HEK293 (cell line): Measurements from ENCODE around the gene ZNF117.

Experiments used
- CTCF ChIA-PET: fragments of 350-600 bp; formaldehyde crosslinking; extraction: SDS; loops from one replicate; lab custom pipeline; 2021; ENCODE audit warnings: antibody characterized with exemption; lab: Yijun Ruan, JAX
- POLR2A ChIA-PET: fragments of 300-600 bp; formaldehyde crosslinking; extraction: SDS; loops from one replicate; lab custom pipeline; 2020; ENCODE audit warnings: antibody characterized with exemption, inconsistent platforms; lab: Yijun Ruan, JAX
- H3K27ac ChIP-seq: fragments of 200-500 bp; sonication (Bioruptor generic); 2 replicates; pipeline ENCODE4 v1.5.1; 2014; ENCODE audit warnings: low read depth, low read length, control low read depth, inconsistent platforms; ENCODE audit errors: extremely low read depth
- H3K36me3 ChIP-seq, 2 experiments: fragments of 200-500 bp in 1 of 2; sonication (Bioruptor generic) in 1 of 2; 1 replicate in 1 of 2; 2 replicates in 1 of 2; pipeline ENCODE4 v1.5.1; 2014 to 2017; ENCODE audit warnings: inconsistent platforms in 2 of 2, low read length in 2 of 2; ENCODE audit not compliant: control insufficient read depth in 2 of 2, insufficient read depth in 1 of 2
- H3K4me1 ChIP-seq: fragments of 200-500 bp; sonication (Bioruptor generic); 2 replicates; pipeline ENCODE4 v1.5.1; 2014; ENCODE audit warnings: mild to moderate bottlenecking, low read length, inconsistent platforms; ENCODE audit not compliant: control insufficient read depth, insufficient read depth
- H3K4me3 ChIP-seq: 2 replicates; pipeline ENCODE4 v1.5.1; 2011; ENCODE audit warnings: low read depth, mild to moderate bottlenecking, control low read depth, low read length, moderate library complexity
- H3K9me3 ChIP-seq: fragments of 200-500 bp; sonication (Bioruptor generic); 2 replicates; pipeline ENCODE4 v1.5.1; 2014; ENCODE audit warnings: low read depth, low read length, inconsistent platforms; ENCODE audit not compliant: control insufficient read depth, insufficient read depth
- GFI1B ChIP-seq: fragments of 450-650 bp; formaldehyde crosslinking; IDR thresholded peaks from 2 replicates; pipeline ENCODE4 v1.5.1; 2016; ENCODE audit warnings: missing biosample characterization, missing genetic modification characterization
- GLI2 ChIP-seq: fragments of 450-650 bp; formaldehyde crosslinking; IDR thresholded peaks from 2 replicates; pipeline ENCODE4; 2017; ENCODE audit warnings: missing biosample characterization, missing genetic modification characterization, low read depth, borderline replicate concordance
- INSM2 ChIP-seq: fragments of 450-650 bp; formaldehyde crosslinking; IDR thresholded peaks from 2 replicates; pipeline ENCODE4 v1.5.1; 2016; ENCODE audit warnings: missing biosample characterization, missing genetic modification characterization
- ZBTB17 ChIP-seq: fragments of 450-650 bp; formaldehyde crosslinking; IDR thresholded peaks from 2 replicates; pipeline ENCODE4 v1.5.1; 2016; ENCODE audit warnings: missing biosample characterization, missing genetic modification characterization
- ZBTB21 ChIP-seq: fragments of 450-650 bp; formaldehyde crosslinking; IDR thresholded peaks from 2 replicates; pipeline ENCODE4 v1.5.1; 2017; ENCODE audit warnings: missing biosample characterization, missing genetic modification characterization
- ZEB2 ChIP-seq: fragments of 450-650 bp; formaldehyde crosslinking; IDR thresholded peaks from 2 replicates; pipeline ENCODE4 v1.5.1; 2016; ENCODE audit warnings: missing biosample characterization, missing genetic modification characterization
- ZFHX2 ChIP-seq: fragments of 450-650 bp; formaldehyde crosslinking; conservative IDR thresholded peaks from 2 replicates; pipeline ENCODE4 v1.5.1; 2016; ENCODE audit warnings: missing biosample characterization, missing genetic modification characterization
- ZNF148 ChIP-seq: fragments of 450-650 bp; formaldehyde crosslinking; IDR thresholded peaks from 2 replicates; pipeline ENCODE4 v1.5.0; 2017; ENCODE audit warnings: missing biosample characterization, missing genetic modification characterization, borderline replicate concordance
- ZNF221 ChIP-seq: fragments of 450-650 bp; formaldehyde crosslinking; IDR thresholded peaks from 2 replicates; pipeline ENCODE4 v1.5.1; 2017; ENCODE audit warnings: missing biosample characterization, missing genetic modification characterization, borderline replicate concordance
- ZNF292 ChIP-seq: fragments of 450-650 bp; formaldehyde crosslinking; IDR thresholded peaks from 2 replicates; pipeline ENCODE4 v1.5.1; 2016; ENCODE audit warnings: low read depth, missing biosample characterization, missing genetic modification characterization, borderline replicate concordance
- ZNF302 ChIP-seq: fragments of 450-650 bp; formaldehyde crosslinking; IDR thresholded peaks from 2 replicates; pipeline ENCODE4 v1.5.1; 2016; ENCODE audit warnings: missing biosample characterization, missing genetic modification characterization, low read depth
- ZNF324 ChIP-seq: fragments of 450-650 bp; formaldehyde crosslinking; IDR thresholded peaks from 2 replicates; pipeline ENCODE4 v1.5.1; 2016; ENCODE audit warnings: missing biosample characterization, missing genetic modification characterization
- ZNF558 ChIP-seq: fragments of 450-650 bp; formaldehyde crosslinking; IDR thresholded peaks from 2 replicates; pipeline ENCODE4 v1.5.1; 2016; ENCODE audit warnings: missing biosample characterization, missing genetic modification characterization
- ZNF571 ChIP-seq: fragments of 450-650 bp; formaldehyde crosslinking; IDR thresholded peaks from 2 replicates; pipeline ENCODE4 v1.5.0; 2017; ENCODE audit warnings: missing biosample characterization, missing genetic modification characterization
- ZNF658 ChIP-seq: fragments of 450-650 bp; formaldehyde crosslinking; IDR thresholded peaks from 2 replicates; pipeline ENCODE4; 2016; ENCODE audit warnings: missing biosample characterization, missing genetic modification characterization
- ZNF701 ChIP-seq: fragments of 450-650 bp; formaldehyde crosslinking; IDR thresholded peaks from 2 replicates; pipeline ENCODE4 v1.5.1; 2016; ENCODE audit warnings: missing biosample characterization, missing genetic modification characterization
- TF ChIP-seq, protein P1 (sequence below): fragments of 450-650 bp; formaldehyde crosslinking; IDR thresholded peaks from 2 replicates; pipeline ENCODE4 v1.5.1; 2017; ENCODE audit warnings: missing biosample characterization, mild to moderate bottlenecking, missing genetic modification characterization, moderate library complexity
- TF ChIP-seq, protein P2 (sequence below): fragments of 450-650 bp; formaldehyde crosslinking; IDR thresholded peaks from 2 replicates; pipeline ENCODE4 v1.5.1; 2016; ENCODE audit warnings: missing biosample characterization, missing genetic modification characterization, low read depth

The ZNF117 gene

DNA sequence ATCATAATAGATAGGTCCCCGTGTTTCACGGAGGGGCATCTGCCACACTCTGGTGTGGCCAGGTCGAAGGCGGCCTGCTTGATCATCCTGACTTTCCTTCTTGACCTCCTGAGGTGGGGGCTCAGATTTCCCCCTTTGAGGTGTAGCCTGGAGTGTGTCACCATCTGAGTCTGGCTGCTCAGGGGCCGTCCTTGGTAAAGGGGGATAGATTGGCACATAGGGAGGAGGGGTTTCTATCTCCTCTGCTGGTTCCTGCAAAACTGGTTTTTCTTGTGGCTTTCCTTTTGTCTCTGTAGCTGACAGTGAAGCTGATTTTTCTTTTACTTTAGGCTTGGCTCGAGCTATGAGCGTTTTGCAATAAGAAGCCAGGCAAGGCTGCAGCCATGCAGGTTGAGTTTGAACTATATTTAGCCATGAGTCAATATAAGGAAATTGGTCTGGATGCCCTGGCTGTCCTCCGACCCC is 7.1 kb upstream of the ZNF117 start:
- TF ChIP-seq GLI2 (tag by site-specific recombination) (no peak), ZBTB17 (tag by site-specific recombination) (no peak), ZEB2 (no peak), ZNF292 (tag by site-specific recombination) (no peak), INSM2 (no peak), ZNF324 (tag by site-specific recombination) (no peak), GFI1B (tag by site-specific recombination) (no peak)
- TF ChIP-seq, protein P1, sequence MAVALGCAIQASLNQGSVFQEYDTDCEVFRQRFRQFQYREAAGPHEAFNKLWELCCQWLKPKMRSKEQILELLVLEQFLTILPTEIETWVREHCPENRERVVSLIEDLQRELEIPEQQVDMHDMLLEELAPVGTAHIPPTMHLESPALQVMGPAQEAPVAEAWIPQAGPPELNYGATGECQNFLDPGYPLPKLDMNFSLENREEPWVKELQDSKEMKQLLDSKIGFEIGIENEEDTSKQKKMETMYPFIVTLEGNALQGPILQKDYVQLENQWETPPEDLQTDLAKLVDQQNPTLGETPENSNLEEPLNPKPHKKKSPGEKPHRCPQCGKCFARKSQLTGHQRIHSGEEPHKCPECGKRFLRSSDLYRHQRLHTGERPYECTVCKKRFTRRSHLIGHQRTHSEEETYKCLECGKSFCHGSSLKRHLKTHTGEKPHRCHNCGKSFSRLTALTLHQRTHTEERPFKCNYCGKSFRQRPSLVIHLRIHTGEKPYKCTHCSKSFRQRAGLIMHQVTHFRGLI (tag by site-specific recombination) = no peak
- no peaks in the 10 kb centered on the region for H3K9me3 ChIP-seq
- no peak overlapping the region for H3K27ac ChIP-seq
- H3K4me1 ChIP-seq = no peaks in the 10 kb centered on the region
- no peak overlapping the region for H3K4me3 ChIP-seq
- CTCF ChIA-PET = no interaction called here
- H3K36me3 ChIP-seq = peaks cover 0 to 24% of the 10 kb centered on the region in 2 experiments; a peak in 2 of 3 replicates
- POLR2A ChIA-PET = no interaction called here

DNA sequence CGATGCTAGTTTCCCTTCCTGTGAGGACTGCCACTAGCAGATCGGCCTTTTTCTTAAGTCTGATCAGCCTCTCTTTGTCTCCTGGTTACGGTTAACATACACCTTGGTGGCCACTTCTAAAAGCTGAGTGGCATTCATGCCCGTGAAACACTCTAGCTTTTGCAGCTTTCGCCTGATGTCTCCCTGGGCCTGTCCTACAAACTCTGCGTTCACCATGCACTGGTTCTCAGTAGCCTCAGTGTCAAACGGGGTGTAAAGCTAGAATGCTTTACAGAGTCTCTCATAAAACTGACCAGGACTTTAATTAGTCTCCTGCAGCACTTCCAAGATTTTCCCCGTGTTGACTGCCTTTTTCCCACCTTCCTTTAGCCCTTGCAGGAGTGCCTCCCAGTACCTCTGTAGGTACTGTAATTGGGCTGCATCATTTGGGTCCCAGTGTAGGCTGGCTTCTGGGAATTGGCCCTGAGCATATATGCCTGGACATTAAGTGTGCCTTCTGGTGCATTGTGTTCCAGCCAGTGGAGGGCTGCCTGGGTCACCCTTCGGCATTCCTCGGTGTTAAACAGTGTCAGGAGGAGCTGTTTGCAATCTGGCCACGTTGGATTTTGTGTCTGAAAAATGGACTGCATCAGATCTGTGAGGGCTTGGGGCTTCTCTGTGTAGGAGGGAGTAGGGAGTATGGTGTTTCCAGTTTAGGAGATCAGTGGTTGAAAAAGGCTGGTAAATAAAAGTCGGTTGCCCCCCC is 6.5 kb upstream of the ZNF117 start:
- no peak overlapping the region for H3K27ac ChIP-seq
- POLR2A ChIA-PET = no interaction called here
- H3K9me3 ChIP-seq = no peaks in the 10 kb centered on the region
- CTCF ChIA-PET = no interaction called here
- no peak overlapping the region for H3K4me3 ChIP-seq
- peaks cover 0 to 22% of the 10 kb centered on the region in 2 experiments; a peak in 2 of 3 replicates for H3K36me3 ChIP-seq
- TF ChIP-seq ZNF558 (tag by site-specific recombination) (no peak), ZNF302 (tag by site-specific recombination) (no peak), ZBTB21 (tag by site-specific recombination) (no peak), ZNF658 (tag by site-specific recombination) (no peak), ZNF221 (no peak), ZNF701 (no peak), ZFHX2 (no peak), ZNF571 (tag by site-specific recombination) (no peak), ZNF148 (no peak)
- TF ChIP-seq, protein P2, sequence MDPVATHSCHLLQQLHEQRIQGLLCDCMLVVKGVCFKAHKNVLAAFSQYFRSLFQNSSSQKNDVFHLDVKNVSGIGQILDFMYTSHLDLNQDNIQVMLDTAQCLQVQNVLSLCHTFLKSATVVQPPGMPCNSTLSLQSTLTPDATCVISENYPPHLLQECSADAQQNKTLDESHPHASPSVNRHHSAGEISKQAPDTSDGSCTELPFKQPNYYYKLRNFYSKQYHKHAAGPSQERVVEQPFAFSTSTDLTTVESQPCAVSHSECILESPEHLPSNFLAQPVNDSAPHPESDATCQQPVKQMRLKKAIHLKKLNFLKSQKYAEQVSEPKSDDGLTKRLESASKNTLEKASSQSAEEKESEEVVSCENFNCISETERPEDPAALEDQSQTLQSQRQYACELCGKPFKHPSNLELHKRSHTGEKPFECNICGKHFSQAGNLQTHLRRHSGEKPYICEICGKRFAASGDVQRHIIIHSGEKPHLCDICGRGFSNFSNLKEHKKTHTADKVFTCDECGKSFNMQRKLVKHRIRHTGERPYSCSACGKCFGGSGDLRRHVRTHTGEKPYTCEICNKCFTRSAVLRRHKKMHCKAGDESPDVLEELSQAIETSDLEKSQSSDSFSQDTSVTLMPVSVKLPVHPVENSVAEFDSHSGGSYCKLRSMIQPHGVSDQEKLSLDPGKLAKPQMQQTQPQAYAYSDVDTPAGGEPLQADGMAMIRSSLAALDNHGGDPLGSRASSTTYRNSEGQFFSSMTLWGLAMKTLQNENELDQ (tag by site-specific recombination) = no peak
- no peaks in the 10 kb centered on the region for H3K4me1 ChIP-seq
